HUDEP-2 (cell line): ENCODE data around the gene EXOC1.
A peak's percentile ranks its signal among the peaks of the same experiment; 100 is the strongest.

Experiments
- DNase-seq, 76 experiments: peaks; one replicate each; lab custom pipeline; 2025; ENCODE audit not compliant: unreplicated experiment in 76 of 76; lab: John Stamatoyannopoulos, UW

Gene EXOC1

GRCh38 chr4:55947254-55947882 is 93.9 kb downstream of the EXOC1 start:
- DNase-seq, result no peak

- no peak for DNase-seq
Measured at GRCh38 chr4:55947912-55948725, 94.7 kb downstream of the EXOC1 start.

- DNase-seq, result peak; percentile 8 to 94 (median 89)
Measured at GRCh38 chr4:55948726-55949481, 95.5 kb downstream of the EXOC1 start, which contains the start of gene CEP135. TSS of gene CEP135 (plus strand) at chr4:55948945. CDS start at chr4:55952131, 3,186 bp downstream.

- peak in 4 of 76 experiments; percentile 6 to 55 (median 26) for DNase-seq
Measured at GRCh38 chr4:55949482-55949802, 96.0 kb downstream of the EXOC1 start.

GRCh38 chr4:55951191-55951922 is 97.9 kb downstream of the EXOC1 start:
- DNase-seq, result no peak
